ENCODE data around the gene UMODL1.

The UMODL1 gene

GRCh38 chr21:42122808-42123207, 51.7 kb downstream of the UMODL1 start:
- no peak for TF ChIP-seq CTCF (IDR thresholded peaks at IDR 0.05; ENCODE audit: insufficient read depth, low read depth, low read length, missing control alignments)
- no peak overlapping the region for H3K4me3 ChIP-seq (ENCODE audit: low read length)
- no peak for DNase-seq (ENCODE audit: low read depth)

DNA sequence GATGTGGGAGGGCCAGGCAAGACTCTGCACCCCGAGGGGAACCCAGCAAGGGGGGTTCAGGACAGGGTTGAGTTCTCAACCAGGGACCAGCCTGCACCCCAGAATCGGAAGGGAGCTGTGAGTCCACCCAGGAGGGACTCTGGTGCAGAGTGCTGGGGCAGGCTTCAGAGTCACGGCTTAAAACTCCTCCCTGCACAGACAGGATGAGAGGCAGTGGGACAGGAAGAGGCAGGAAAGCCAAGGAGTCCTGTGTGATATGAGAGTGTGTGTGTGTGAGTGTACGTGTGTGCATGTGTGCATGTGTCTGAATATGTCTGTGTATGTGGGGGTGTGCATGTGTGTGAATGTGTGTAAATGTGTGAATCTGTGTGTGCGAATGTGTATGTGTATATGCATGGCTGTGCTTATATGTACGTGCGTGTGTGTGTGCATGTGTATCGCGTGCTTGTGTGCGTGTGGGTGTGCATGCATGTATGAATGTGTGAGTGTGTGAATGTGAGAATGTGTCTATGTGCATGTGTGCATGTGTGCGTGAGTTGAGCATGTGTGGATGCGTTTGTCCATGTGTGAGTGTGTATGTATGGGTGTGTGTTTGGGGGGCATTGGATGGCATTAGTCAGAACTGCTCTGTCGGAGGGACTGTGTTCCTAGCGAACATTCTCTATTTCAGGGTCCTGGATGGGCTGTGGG, 52.2 kb downstream of the UMODL1 start:
- no peak for DNase-seq (ENCODE audit: low read depth)
- no peak overlapping the region for H3K4me3 ChIP-seq (ENCODE audit: low read length)
- no peak for TF ChIP-seq CTCF (IDR thresholded peaks at IDR 0.05; ENCODE audit: insufficient read depth, low read depth, low read length, missing control alignments)

- no peak for DNase-seq (ENCODE audit: low read depth)
- H3K4me3 ChIP-seq (ENCODE audit: low read length), result no peak overlapping the region
- TF ChIP-seq CTCF (IDR thresholded peaks at IDR 0.05; ENCODE audit: insufficient read depth, low read depth, low read length, missing control alignments), result no peak
These were observed 53.0 kb downstream of the UMODL1 start for GRCh38 chr21:42124081-42124480.

GRCh38 chr21:42124826-42125570, 53.9 kb downstream of the UMODL1 start:
- H3K4me3 ChIP-seq (ENCODE audit: low read length), result no peak overlapping the region
- no peak for DNase-seq (ENCODE audit: low read depth)
- no peak for TF ChIP-seq CTCF (IDR thresholded peaks at IDR 0.05; ENCODE audit: insufficient read depth, low read depth, low read length, missing control alignments)

DNA sequence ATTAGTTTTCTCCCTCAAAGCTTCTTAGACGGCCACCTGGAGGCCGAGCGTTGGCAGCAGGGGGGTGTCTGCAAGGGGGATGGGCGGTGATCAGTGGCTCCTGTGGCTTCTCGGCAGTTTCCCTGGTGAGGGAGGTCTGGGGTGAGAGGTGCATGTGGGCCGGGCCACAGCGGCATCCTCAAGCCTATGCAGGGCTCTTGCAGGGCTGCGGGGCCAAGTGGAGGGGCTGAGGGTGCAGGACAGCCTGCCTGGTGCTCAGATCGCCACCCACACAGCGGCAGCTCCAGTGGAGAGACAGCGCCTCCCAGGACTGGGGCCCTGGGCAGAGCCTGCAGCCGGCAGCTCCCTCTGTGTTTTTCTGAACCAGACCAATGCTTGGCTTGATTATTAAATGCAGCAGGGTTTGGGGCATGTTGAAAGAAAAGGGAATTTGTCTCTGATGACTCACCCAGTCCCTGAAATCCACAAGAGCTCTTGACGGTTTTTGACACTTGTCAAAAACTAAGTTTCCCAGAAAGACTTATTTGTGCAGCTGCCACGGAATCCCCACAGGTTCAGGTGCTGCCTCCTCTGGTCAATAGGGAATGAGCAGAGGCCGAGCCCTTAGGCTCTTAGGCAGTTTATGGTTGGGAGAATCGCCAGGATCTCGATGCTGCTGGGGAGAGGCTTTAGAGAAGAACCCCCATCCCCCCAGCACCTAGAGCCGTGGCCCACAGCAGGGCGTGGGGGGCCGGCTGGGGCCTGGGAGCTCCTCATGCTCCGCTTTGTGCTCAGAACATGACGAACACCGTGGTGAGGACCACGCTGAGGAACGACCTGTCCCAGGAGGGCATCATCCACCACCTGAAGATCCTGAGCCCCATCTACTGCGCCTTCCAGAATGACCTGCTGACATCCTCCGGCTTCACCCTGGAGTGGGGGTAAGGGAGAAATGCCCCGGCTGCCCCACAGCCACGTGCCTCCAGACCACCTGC, 54.7 kb downstream of the UMODL1 start:
- TF ChIP-seq CTCF (IDR thresholded peaks at IDR 0.05; ENCODE audit: insufficient read depth, low read depth, low read length, missing control alignments), result peak; percentile 38
- DNase-seq (ENCODE audit: low read depth), result peak; percentile 41
- H3K4me3 ChIP-seq (ENCODE audit: low read length), result no peak overlapping the region

DNA sequence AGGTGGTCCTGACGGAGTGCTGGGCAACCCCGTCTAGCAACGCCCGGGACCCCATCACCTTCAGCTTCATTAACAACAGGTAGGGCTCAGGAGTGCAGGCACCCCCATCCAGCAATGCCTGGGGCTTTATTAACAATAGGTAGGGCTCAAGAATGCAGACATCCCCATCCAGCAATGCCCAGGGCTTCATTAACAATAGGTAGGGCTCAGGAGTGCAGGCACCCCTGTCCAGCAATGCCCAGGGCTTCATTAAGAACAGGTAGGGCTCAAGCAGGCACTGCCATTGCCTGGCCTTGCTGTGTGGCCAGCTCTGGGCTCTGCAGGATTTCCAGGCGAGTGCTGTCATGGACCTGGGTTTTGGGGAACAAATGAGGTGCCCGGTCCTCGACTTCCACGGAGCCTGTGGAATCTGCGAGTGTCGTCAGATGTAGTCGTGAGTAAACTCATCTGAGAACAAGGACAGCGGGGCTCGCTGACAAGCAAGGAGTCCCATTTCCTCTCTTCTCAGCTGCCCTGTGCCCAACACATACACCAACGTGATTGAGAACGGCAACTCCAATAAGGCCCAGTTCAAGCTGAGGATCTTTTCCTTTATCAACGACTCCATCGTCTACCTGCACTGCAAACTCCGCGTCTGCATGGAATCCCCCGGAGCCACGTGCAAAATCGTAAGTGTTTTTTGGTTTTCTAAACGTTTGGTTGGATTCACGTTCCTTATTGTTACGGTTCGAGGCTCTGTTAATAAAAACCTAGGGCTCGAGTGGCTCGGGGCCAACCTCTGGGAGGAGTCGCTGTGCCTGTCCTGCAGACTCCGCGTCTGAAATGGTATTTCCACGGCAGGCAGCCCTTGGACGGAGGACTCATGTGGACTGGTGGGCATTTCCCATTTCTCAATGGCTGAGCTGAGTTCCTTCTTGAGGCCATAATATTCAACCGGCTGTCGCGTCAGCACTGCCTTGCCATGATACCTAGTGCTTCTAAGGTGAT, 56.3 kb downstream of the UMODL1 start:
- TF ChIP-seq CTCF (IDR thresholded peaks at IDR 0.05; ENCODE audit: insufficient read depth, low read depth, low read length, missing control alignments), result no peak
- DNase-seq (ENCODE audit: low read depth), result no peak

More for the DNA sequence above, 56.3 kb downstream of the UMODL1 start:
- no peak overlapping the region for H3K4me3 ChIP-seq (ENCODE audit: low read length)

Measured in epithelial cell of esophagus (primary cell).